ENCODE measurements around the gene TAS2R10.

DNA sequence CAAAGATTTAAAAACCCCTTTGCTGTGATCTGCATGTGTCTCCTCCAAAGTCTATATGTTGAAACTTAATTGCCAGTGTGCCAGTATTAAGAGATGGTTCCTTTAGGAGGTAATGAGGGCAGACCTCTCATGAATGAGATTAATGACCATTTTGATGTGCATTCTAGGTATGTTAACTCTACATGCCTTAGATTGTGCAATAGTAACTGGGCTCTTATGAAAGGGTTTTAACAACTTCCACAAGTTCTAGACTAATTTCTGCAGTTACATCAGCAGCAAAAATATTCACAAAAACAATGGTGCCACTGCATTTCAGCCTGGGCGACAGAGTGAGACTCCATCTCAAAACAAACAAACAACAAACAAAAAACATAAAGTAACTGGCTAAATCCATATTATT lies 3.8 kb upstream of the TAS2R10 start:
- TF ChIP-seq, protein P1, sequence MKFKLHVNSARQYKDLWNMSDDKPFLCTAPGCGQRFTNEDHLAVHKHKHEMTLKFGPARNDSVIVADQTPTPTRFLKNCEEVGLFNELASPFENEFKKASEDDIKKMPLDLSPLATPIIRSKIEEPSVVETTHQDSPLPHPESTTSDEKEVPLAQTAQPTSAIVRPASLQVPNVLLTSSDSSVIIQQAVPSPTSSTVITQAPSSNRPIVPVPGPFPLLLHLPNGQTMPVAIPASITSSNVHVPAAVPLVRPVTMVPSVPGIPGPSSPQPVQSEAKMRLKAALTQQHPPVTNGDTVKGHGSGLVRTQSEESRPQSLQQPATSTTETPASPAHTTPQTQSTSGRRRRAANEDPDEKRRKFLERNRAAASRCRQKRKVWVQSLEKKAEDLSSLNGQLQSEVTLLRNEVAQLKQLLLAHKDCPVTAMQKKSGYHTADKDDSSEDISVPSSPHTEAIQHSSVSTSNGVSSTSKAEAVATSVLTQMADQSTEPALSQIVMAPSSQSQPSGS (IDR thresholded peaks at IDR 0.05; ENCODE audit: low read length), result no peak
- no peak for TF ChIP-seq GABPA (IDR thresholded peaks at IDR 0.05; ENCODE audit: borderline replicate concordance, insufficient read depth, low read length)
- TF ChIP-seq ASH2L (IDR thresholded peaks at IDR 0.05; ENCODE audit: low read length), result no peak
- TF ChIP-seq RNF2 (IDR thresholded peaks at IDR 0.05; ENCODE audit: borderline replicate concordance, low read depth, low read length, missing control alignments, poor library complexity, severe bottlenecking), result no peak
- TF ChIP-seq SIX5 (IDR thresholded peaks at IDR 0.05; ENCODE audit: low read depth, low read length), result no peak
- TF ChIP-seq, protein P2, sequence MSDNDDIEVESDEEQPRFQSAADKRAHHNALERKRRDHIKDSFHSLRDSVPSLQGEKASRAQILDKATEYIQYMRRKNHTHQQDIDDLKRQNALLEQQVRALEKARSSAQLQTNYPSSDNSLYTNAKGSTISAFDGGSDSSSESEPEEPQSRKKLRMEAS (IDR thresholded peaks at IDR 0.05), result no peak

Measured in H1 (cell line).